Lower lobe of right lung (tissue), 2 donors: Measurements from ENCODE around the gene CCDC61. TPM values are rescaled to one million over a fixed set of nuclear protein-coding genes. Genes with fewer than 3 reads are reported as not detected.

ENCODE experiments used
- ATAC-seq, 2 donors: fragments of 200-7000 bp; cut with Tn5 transposase; one replicate each; pipeline ENCODE4 v1.9.1; 2020 to 2022; ENCODE audit warnings: mild to moderate bottlenecking in 2 of 2, moderate library complexity in 2 of 2
- DNase-seq: peaks from one replicate; pipeline ENCODE4 v3.0.0-alpha.2; 2020
- H3K27ac ChIP-seq: fragments of 200-600 bp; one replicate; pipeline ENCODE4 v1.8.0; 2022
- H3K27me3 ChIP-seq: fragments of 200-600 bp; one replicate; pipeline ENCODE4 v1.8.0; 2022; ENCODE audit warnings: low read depth
- H3K36me3 ChIP-seq: fragments of 200-600 bp; one replicate; pipeline ENCODE4 v1.8.0; 2022; ENCODE audit warnings: mild to moderate bottlenecking
- H3K4me1 ChIP-seq: fragments of 200-600 bp; one replicate; pipeline ENCODE4 v1.8.0; 2022
- H3K4me3 ChIP-seq: fragments of 200-600 bp; one replicate; pipeline ENCODE4 v1.8.0; 2022; ENCODE audit warnings: mild to moderate bottlenecking
- H3K9me3 ChIP-seq: fragments of 200-600 bp; one replicate; pipeline ENCODE4 v1.8.0; 2022
- intact Hi-C: fragments of 100-400 bp; cut with DNase I; formaldehyde crosslinking; loops from one replicate; pipeline ENCODE4 v1.11.0; 2022
- total RNA-seq: library from RNA; stranded (reverse); fragmentation: NEBNext Ultra II Directional; extraction: Animal tissue kit (Norgen Biotek cat#: 25700); gene quantifications from one replicate; pipeline ENCODE4 v1.2.1, GENCODE V29; 2021
- TF ChIP-seq, protein P1 (sequence below): fragments of 200-600 bp; IDR thresholded peaks from one replicate; pipeline ENCODE4 v1.8.0; 2022; ENCODE audit warnings: antibody characterized with exemption, mild to moderate bottlenecking
- donor health status: DM: no; HTN: yes; CAD: no; lungs with severe emphysema.

The CCDC61 gene
- total RNA-seq, 1 donor from 2014 or later, result 16.3 TPM

DNA sequence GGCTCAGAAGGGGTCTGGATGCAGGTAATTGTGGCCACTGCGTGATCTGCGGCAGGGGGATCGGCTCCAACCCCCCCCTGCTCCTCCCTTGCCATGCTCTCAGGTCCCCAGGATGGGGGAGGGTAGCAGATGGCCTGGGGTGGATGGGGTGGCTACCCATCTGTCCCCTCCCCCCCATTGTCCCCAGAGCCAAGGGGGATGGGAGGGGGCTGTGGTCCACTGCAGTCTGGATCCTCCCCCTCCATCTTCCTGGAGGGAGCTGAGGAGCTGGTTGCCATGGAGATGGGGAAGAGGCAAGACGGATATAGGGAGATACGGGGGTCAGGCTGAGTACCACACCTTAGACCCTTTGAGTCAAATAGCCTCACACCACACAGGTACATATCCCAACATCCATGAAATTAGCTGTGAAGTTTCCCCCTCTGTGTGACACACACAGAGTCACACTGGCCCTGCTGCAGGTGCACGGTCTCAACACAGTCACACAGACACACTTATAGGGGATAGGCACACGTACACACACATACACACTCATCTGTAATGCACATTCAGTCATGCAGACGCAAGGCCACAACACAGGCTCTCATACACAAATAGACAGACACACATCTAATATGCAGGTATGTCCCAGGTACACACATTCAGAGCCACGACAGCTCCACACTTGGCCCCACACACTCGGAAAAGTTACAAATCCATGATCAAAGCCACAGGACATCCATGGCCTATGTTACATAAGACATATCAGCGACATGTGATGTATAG is 19.8 kb upstream of the CCDC61 start:
- Histone ChIP-seq H3K9me3 (no peaks in the 10 kb centered on the region), H3K4me3 (no peak overlapping the region), H3K27ac (no peak overlapping the region), H3K36me3 (no peaks in the 10 kb centered on the region), H3K4me1 (peaks cover 5% of the 10 kb centered on the region), H3K27me3 (peaks cover 52% of the 10 kb centered on the region)
- intact Hi-C loops, result no loop called here
- DNase-seq, result no peak
- TF ChIP-seq, protein P1, sequence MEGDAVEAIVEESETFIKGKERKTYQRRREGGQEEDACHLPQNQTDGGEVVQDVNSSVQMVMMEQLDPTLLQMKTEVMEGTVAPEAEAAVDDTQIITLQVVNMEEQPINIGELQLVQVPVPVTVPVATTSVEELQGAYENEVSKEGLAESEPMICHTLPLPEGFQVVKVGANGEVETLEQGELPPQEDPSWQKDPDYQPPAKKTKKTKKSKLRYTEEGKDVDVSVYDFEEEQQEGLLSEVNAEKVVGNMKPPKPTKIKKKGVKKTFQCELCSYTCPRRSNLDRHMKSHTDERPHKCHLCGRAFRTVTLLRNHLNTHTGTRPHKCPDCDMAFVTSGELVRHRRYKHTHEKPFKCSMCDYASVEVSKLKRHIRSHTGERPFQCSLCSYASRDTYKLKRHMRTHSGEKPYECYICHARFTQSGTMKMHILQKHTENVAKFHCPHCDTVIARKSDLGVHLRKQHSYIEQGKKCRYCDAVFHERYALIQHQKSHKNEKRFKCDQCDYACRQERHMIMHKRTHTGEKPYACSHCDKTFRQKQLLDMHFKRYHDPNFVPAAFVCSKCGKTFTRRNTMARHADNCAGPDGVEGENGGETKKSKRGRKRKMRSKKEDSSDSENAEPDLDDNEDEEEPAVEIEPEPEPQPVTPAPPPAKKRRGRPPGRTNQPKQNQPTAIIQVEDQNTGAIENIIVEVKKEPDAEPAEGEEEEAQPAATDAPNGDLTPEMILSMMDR, result no peak
- no peak for ATAC-seq

- no peaks in the 10 kb centered on the region for H3K36me3 ChIP-seq
- H3K4me3 ChIP-seq, result no peak overlapping the region
- TF ChIP-seq, protein P1, result no peak
- no peak for DNase-seq
- no peaks in the 10 kb centered on the region for H3K4me1 ChIP-seq
- no peak overlapping the region for H3K27ac ChIP-seq
- H3K9me3 ChIP-seq, result no peaks in the 10 kb centered on the region
- no peak for ATAC-seq
- H3K27me3 ChIP-seq, result peaks cover 46% of the 10 kb centered on the region
- intact Hi-C loops, result no loop called here
Observed at GRCh38 chr19:45976178-45976577, 19.1 kb upstream of the CCDC61 start.

DNA sequence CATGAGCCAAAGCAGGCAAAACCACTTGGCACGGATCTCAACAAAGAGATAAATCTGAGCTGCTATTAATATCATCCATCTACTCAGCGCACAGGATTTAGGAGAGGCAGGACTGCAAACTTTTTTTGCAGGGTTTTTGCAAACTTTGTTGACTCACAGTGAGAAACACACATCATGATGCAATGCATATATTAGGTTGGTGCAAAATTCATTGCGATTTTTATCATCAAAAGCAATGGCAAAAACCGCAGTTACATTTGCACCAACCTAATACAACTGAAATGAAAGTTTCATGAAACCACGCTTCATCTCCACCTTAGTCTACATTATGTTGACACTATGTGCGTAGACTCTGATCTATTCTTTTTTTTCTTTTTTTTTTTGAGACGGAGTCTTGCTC is 17.1 kb upstream of the CCDC61 start:
- intact Hi-C loops, result no loop called here
- no peak overlapping the region for H3K4me3 ChIP-seq
- no peak overlapping the region for H3K27ac ChIP-seq
- H3K27me3 ChIP-seq, result peaks cover 27% of the 10 kb centered on the region
- ATAC-seq, result no peak
- H3K4me1 ChIP-seq, result no peaks in the 10 kb centered on the region
- TF ChIP-seq, protein P1, result no peak
- no peaks in the 10 kb centered on the region for H3K36me3 ChIP-seq
- DNase-seq, result no peak
- no peaks in the 10 kb centered on the region for H3K9me3 ChIP-seq

- no peaks in the 10 kb centered on the region for H3K9me3 ChIP-seq
- H3K4me3 ChIP-seq, result no peak overlapping the region
- TF ChIP-seq, protein P1, result no peak
- ATAC-seq (no peak), DNase-seq (no peak)
- no peaks in the 10 kb centered on the region for H3K36me3 ChIP-seq
- H3K27ac ChIP-seq, result no peak overlapping the region
- H3K4me1 ChIP-seq, result no peaks in the 10 kb centered on the region
- H3K27me3 ChIP-seq, result peaks cover 4% of the 10 kb centered on the region
- intact Hi-C loops, result no loop called here
Observed at GRCh38 chr19:45981350-45981749, 13.9 kb upstream of the CCDC61 start.

DNA sequence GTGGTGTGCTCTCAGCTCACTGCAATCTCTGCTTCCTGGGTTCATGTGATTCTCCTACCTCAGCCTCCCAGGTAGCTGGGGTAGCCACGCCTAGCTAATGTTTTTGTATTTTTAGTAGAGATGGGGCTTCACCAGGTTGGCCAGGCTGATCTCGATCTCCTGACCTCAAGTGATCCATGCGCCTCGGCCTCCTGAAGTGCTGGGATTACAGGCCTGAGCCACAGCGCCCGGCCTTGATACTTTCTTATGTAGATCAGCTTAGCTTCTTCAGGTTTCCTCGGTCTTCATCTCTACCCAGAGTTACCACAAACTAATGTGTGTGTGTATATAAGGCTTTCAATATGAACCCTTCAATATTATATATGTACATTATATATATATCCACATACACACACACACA is 9.9 kb upstream of the CCDC61 start:
- ATAC-seq (no peak), DNase-seq (no peak)
- no peak overlapping the region for H3K4me3 ChIP-seq
- H3K4me1 ChIP-seq, result no peaks in the 10 kb centered on the region
- H3K9me3 ChIP-seq, result no peaks in the 10 kb centered on the region
- no peaks in the 10 kb centered on the region for H3K36me3 ChIP-seq
- no peak overlapping the region for H3K27ac ChIP-seq
- intact Hi-C loops, result no loop called here
- no peaks in the 10 kb centered on the region for H3K27me3 ChIP-seq
- TF ChIP-seq, protein P1, result no peak
